Hypothalamus (tissue), 51 donors: ENCODE results near the gene MLKL.
A peak's percentile ranks its signal among the peaks of the same experiment; 100 is the strongest.

Experiments used
- DNase-seq, 51 donors: peaks; one replicate each; lab custom pipeline; 2025; lab: John Stamatoyannopoulos, UW

MLKL gene

GRCh38 chr16:74700438-74701225, at the start of gene MLKL:
Gene MLKL, minus strand, starts transcription at chr16:74700862. Its CDS starts 5,105 bp downstream, at chr16:74695757.
- DNase-seq: peak in 7 of 51 donors; percentile 8 to 35 (median 23)

- DNase-seq: peak in 5 of 51 donors; percentile 25 to 68 (median 43)
These were observed 48.8 kb upstream of the MLKL start for GRCh38 chr16:74749291-74750055.

- peak in 46 of 51 donors; percentile 32 to 93 (median 72) for DNase-seq
These were observed 48.0 kb upstream of the MLKL start for GRCh38 chr16:74748616-74749026.

GRCh38 chr16:74747716-74748615, 47.3 kb upstream of the MLKL start:
- DNase-seq: peak in 42 of 51 donors; percentile 16 to 93 (median 66)

- no peak for DNase-seq
These were observed 45.3 kb upstream of the MLKL start for GRCh38 chr16:74745926-74746325.

GRCh38 chr16:74745109-74745615, 44.5 kb upstream of the MLKL start:
- no peak for DNase-seq

GRCh38 chr16:74744566-74744965, 43.9 kb upstream of the MLKL start:
- no peak for DNase-seq

- DNase-seq: no peak
These were observed 43.1 kb upstream of the MLKL start for GRCh38 chr16:74743668-74744299.

GRCh38 chr16:74743045-74743667, 42.5 kb upstream of the MLKL start:
- DNase-seq: no peak

- DNase-seq: peak in 1 of 51 donors; percentile 39
These were observed 41.4 kb upstream of the MLKL start for GRCh38 chr16:74742051-74742481.

GRCh38 chr16:74740795-74741304, 40.2 kb upstream of the MLKL start:
- peak in 43 of 51 donors; percentile 13 to 89 (median 70) for DNase-seq

- no peak for DNase-seq
These were observed 38.6 kb upstream of the MLKL start for GRCh38 chr16:74739275-74739674.

GRCh38 chr16:74738816-74739215, 38.2 kb upstream of the MLKL start:
- no peak for DNase-seq

GRCh38 chr16:74738113-74738541, 37.5 kb upstream of the MLKL start:
- DNase-seq: no peak

- DNase-seq: no peak
These were observed 36.9 kb upstream of the MLKL start for GRCh38 chr16:74737521-74737920.

GRCh38 chr16:74736531-74737157, 36.0 kb upstream of the MLKL start:
- no peak for DNase-seq

- no peak for DNase-seq
These were observed 34.9 kb upstream of the MLKL start for GRCh38 chr16:74735554-74735953.

GRCh38 chr16:74735162-74735452, 34.4 kb upstream of the MLKL start:
- DNase-seq: peak in 1 of 51 donors; percentile 19
